Raji (cell line): ENCODE results near the gene SLX9.

Source experiments
- POLR2A ChIP-seq: IDR thresholded peaks from 2 replicates; pipeline ENCODE4 v1.6.1; 2011; ENCODE audit warnings: low read depth, low read length, control low read depth; ENCODE audit not compliant: insufficient read depth

SLX9 gene

GRCh38 chr21:44955141-44955797 is 15.4 kb downstream of the SLX9 start:
- no peak for TF ChIP-seq POLR2A

- TF ChIP-seq POLR2A: no peak
Observed at GRCh38 chr21:44955798-44956175, 16.0 kb downstream of the SLX9 start.

- TF ChIP-seq POLR2A: no peak
Observed at GRCh38 chr21:44956356-44957046, 16.7 kb downstream of the SLX9 start.

- TF ChIP-seq POLR2A: no peak
Observed at GRCh38 chr21:44957047-44957831, 17.4 kb downstream of the SLX9 start.

GRCh38 chr21:44957901-44958451 is 18.1 kb downstream of the SLX9 start:
- TF ChIP-seq POLR2A: no peak

- no peak for TF ChIP-seq POLR2A
Observed at GRCh38 chr21:44958471-44959191, 18.8 kb downstream of the SLX9 start.

GRCh38 chr21:44959376-44960091 is 19.7 kb downstream of the SLX9 start:
- TF ChIP-seq POLR2A: no peak

- no peak for TF ChIP-seq POLR2A
Observed at GRCh38 chr21:44960141-44961092, 20.6 kb downstream of the SLX9 start.

- TF ChIP-seq POLR2A: no peak
Observed at GRCh38 chr21:44962403-44962966, 22.7 kb downstream of the SLX9 start.

- no peak for TF ChIP-seq POLR2A
Observed at GRCh38 chr21:44964381-44964780, 24.6 kb downstream of the SLX9 start.

GRCh38 chr21:44965251-44966022 is 25.6 kb downstream of the SLX9 start:
- no peak for TF ChIP-seq POLR2A
